ENCODE measurements around the gene NFIA. TPM values are rescaled to one million over a fixed set of nuclear protein-coding genes. Genes with fewer than 3 reads are reported as not detected.

The NFIA gene
- total and polyA plus RNA-seq, 9 of the 15 experiments (the other 6 are each of a cell fraction or from before 2014, with no cell fraction given): 5.3 to 24.9 (median 9.8) TPM

DNA sequence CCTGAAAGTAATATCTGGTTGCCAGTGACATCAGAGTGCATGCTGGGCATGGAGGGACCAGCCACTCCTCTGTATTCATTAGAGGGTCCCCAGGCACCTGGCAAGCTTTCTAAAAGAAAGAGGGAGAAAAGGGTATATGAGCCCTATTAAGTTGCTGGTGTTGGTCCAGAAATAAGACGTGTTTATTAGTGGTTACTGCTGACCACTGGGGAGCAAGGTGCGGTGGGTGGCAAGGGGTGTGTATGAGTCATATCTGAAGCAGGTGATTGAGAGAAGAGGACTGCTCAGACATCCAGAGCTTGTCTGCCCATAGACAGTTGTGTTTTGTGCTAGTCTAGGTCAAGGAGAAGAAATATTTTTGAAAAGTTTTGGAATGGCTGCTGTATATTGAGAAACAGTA is 344.5 kb downstream of the NFIA start (continued):
- TF ChIP-seq SRSF1 (IDR thresholded peaks at IDR 0.05; ENCODE audit: low read depth, low read length): no peak
- TF ChIP-seq ZNF175 (CRISPR knock-in tag; IDR thresholded peaks at IDR 0.05; ENCODE audit: low read depth): no peak
- TF ChIP-seq RBM34 (IDR thresholded peaks at IDR 0.05; ENCODE audit: borderline replicate concordance, insufficient read depth, low read length): no peak
- TF ChIP-seq, protein P1, sequence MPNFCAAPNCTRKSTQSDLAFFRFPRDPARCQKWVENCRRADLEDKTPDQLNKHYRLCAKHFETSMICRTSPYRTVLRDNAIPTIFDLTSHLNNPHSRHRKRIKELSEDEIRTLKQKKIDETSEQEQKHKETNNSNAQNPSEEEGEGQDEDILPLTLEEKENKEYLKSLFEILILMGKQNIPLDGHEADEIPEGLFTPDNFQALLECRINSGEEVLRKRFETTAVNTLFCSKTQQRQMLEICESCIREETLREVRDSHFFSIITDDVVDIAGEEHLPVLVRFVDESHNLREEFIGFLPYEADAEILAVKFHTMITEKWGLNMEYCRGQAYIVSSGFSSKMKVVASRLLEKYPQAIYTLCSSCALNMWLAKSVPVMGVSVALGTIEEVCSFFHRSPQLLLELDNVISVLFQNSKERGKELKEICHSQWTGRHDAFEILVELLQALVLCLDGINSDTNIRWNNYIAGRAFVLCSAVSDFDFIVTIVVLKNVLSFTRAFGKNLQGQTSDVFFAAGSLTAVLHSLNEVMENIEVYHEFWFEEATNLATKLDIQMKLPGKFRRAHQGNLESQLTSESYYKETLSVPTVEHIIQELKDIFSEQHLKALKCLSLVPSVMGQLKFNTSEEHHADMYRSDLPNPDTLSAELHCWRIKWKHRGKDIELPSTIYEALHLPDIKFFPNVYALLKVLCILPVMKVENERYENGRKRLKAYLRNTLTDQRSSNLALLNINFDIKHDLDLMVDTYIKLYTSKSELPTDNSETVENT (CRISPR knock-in tag; IDR thresholded peaks at IDR 0.05): no peak
- no peak for TF ChIP-seq CBX8 (IDR thresholded peaks at IDR 0.05; ENCODE audit: borderline replicate concordance, extremely low read depth, low read depth, low read length, poor library complexity, severe bottlenecking)

DNA sequence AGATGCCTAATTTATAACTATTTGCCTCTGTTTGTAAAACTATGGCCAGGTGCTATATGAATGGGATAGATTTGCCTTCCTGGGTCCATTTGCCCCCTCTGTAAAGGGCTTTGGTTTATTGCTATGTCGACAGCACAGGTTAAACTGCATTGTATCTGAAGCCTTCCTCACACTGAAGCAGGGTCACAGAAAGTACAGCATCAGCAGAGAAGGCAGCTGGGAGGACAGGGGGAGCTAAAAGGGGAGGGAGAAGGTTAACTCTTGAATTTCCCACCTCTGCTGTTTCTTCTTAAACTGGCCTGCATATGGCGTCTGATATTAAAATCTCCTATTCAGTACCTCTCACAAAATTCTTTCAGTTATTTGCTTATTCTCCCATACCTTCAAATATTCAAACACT is 345.1 kb downstream of the NFIA start:
- H3K27me3 ChIP-seq (ENCODE audit: control insufficient read depth in 2 of 2, insufficient read depth in 2 of 2, low read length in 2 of 2): no peaks in the 10 kb centered on the region
- WGBS (ENCODE audit: insufficient coverage, low coverage, missing lambda C conversion rate): 100% methylated on average over 1 of the region's 2 CpGs
- no peaks in the 10 kb centered on the region for H3K4me1 ChIP-seq (replicated peaks in 1 of 2; ENCODE audit: control insufficient read depth in 2 of 2, insufficient read depth in 2 of 2, low read length in 2 of 2)
- H3K9me1 ChIP-seq (ENCODE audit: control insufficient read depth, insufficient read depth, low read length): no peaks in the 10 kb centered on the region
- FAIRE-seq: no peak
- ChIA-PET CTCF (ENCODE audit: low intra/inter-chr PET ratio) (no interaction called here), POLR2A (no interaction called here)
- no peak overlapping the region for H3K9ac ChIP-seq (ENCODE audit: insufficient read depth in 1 of 2, low read depth in 2 of 2, low read length in 2 of 2)
- no peak for ATAC-seq
- DNase-seq (ENCODE audit: extremely low read depth in 1 of 4, low spot score in 3 of 4): no peak
- BruUV-seq (replicated peaks): no TSS peak
- H3K27ac ChIP-seq (ENCODE audit: extremely low read depth, low read depth, low read length): no peak overlapping the region
- H3K4me3 ChIP-seq: no peak overlapping the region
- in situ Hi-C loops (cut with MboI): no loop called here
- no peaks in the 10 kb centered on the region for H3K79me2 ChIP-seq (ENCODE audit: control insufficient read depth, insufficient read depth, low read length)
- H3K36me3 ChIP-seq (ENCODE audit: control insufficient read depth, insufficient read depth, low read length): no peaks in the 10 kb centered on the region; the same call in 1 of the 3 replicates
- TF ChIP-seq, protein P2, sequence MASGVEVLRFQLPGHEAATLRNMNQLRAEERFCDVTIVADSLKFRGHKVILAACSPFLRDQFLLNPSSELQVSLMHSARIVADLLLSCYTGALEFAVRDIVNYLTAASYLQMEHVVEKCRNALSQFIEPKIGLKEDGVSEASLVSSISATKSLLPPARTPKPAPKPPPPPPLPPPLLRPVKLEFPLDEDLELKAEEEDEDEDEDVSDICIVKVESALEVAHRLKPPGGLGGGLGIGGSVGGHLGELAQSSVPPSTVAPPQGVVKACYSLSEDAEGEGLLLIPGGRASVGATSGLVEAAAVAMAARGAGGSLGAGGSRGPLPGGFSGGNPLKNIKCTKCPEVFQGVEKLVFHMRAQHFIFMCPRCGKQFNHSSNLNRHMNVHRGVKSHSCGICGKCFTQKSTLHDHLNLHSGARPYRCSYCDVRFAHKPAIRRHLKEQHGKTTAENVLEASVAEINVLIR (CRISPR knock-in tag; IDR thresholded peaks at IDR 0.05): no peak
- TF ChIP-seq, protein P3, sequence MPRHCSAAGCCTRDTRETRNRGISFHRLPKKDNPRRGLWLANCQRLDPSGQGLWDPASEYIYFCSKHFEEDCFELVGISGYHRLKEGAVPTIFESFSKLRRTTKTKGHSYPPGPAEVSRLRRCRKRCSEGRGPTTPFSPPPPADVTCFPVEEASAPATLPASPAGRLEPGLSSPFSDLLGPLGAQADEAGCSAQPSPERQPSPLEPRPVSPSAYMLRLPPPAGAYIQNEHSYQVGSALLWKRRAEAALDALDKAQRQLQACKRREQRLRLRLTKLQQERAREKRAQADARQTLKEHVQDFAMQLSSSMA (CRISPR knock-in tag; IDR thresholded peaks at IDR 0.05): no peak
- TF ChIP-seq SMARCB1 (IDR thresholded peaks at IDR 0.05; ENCODE audit: insufficient read length, low read depth): no peak
- no peak for TF ChIP-seq PYGO2 (tag; IDR thresholded peaks at IDR 0.05)
- no peak for TF ChIP-seq KAT7 (CRISPR knock-in tag; IDR thresholded peaks at IDR 0.05; ENCODE audit: borderline replicate concordance)
- TF ChIP-seq, protein P4, sequence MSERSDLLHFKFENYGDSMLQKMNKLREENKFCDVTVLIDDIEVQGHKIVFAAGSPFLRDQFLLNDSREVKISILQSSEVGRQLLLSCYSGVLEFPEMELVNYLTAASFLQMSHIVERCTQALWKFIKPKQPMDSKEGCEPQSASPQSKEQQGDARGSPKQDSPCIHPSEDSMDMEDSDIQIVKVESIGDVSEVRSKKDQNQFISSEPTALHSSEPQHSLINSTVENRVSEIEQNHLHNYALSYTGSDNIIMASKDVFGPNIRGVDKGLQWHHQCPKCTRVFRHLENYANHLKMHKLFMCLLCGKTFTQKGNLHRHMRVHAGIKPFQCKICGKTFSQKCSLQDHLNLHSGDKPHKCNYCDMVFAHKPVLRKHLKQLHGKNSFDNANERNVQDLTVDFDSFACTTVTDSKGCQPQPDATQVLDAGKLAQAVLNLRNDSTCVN (CRISPR knock-in tag; IDR thresholded peaks at IDR 0.05): no peak
- TF ChIP-seq KDM5B (IDR thresholded peaks at IDR 0.05; ENCODE audit: insufficient replicate concordance, low read depth, low read length): no peak
- TF ChIP-seq CC2D1A (IDR thresholded peaks at IDR 0.05): no peak
- no peaks in the 10 kb centered on the region for H4K20me1 ChIP-seq (replicated peaks; ENCODE audit: control insufficient read depth, insufficient read depth, low read length)
- H3K4me2 ChIP-seq (ENCODE audit: insufficient read depth, low read length): no peak overlapping the region
- intact Hi-C loops (cut with micrococcal nuclease): no loop called here
- H2AFZ ChIP-seq (ENCODE audit: low read depth, low read length): no peak overlapping the region
- H3K9me3 ChIP-seq (replicated peaks; ENCODE audit: control insufficient read depth, insufficient read depth, low read depth, low read length): no peaks in the 10 kb centered on the region
